HCT116 (cell line): ENCODE results near the gene TMEM240. TPM values are rescaled to one million over a fixed set of nuclear protein-coding genes. Genes with fewer than 3 reads are reported as not detected.
"Not testable (repeated sequence)": the region's sequence is repeated elsewhere in the genome, so short reads cannot be mapped to it uniquely, and the experiment has no call there.

Experiments
- ATAC-seq: fragments of 200-7000 bp; cut with Tn5 transposase; 2 replicates; pipeline ENCODE4 v1.9.1; 2020; ENCODE audit warnings: mild to moderate bottlenecking, moderate library complexity
- BruUV-seq: library from RNA; stranded (reverse); fragments of 400-500 nt; replicated peaks from 2 replicates; lab custom pipeline; 2021; lab: Mats Ljungman, UMichigan
- CTCF ChIA-PET: fragments of 300-600 bp; sonication (Branson Sonifier 250); formaldehyde crosslinking; loops from one replicate; lab custom pipeline; 2021; ENCODE audit warnings: antibody characterized with exemption; lab: Charles Lee
- POLR2A ChIA-PET: fragments of 300-600, 350-600 bp; sonication (Branson Sonifier 250); formaldehyde crosslinking; loops from one replicate; lab custom pipeline; 2021; ENCODE audit warnings: antibody characterized with exemption; lab: Charles Lee
- RAD21 ChIA-PET, 2 experiments: fragments of 300-600 bp; sonication (Branson Sonifier 250); formaldehyde crosslinking; loops; one replicate each; lab custom pipeline; 2023; ENCODE audit warnings: low total read pairs in 2 of 2; ENCODE audit not compliant: uncharacterized antibody in 2 of 2, unreplicated experiment in 2 of 2, low non-redundant PET in 1 of 2; lab: Charles Lee
- DNase-seq: peaks from one replicate; pipeline ENCODE4 v3.0.0-alpha.2; 2010; ENCODE audit warnings: low read depth, low spot score
- H2AFZ ChIP-seq: fragments of 200-600 bp; shearing (Covaris generic), sonication (generic); 2 replicates; pipeline ENCODE4 v1.6.1; 2017; ENCODE audit warnings: low read depth, mixed run types, mixed read lengths, antibody characterized with exemption, low read length; ENCODE audit not compliant: poor library complexity, severe bottlenecking
- H3K27ac ChIP-seq: 2 replicates; pipeline ENCODE4 v1.5.1; 2012; ENCODE audit warnings: low read depth, low read length
- H3K27me3 ChIP-seq: fragments of 200-600 bp; sonication (generic); 2 replicates; pipeline ENCODE4 v1.6.1; 2016; ENCODE audit warnings: mixed run types, low read length, mixed read lengths; ENCODE audit not compliant: insufficient read depth
- H3K36me3 ChIP-seq, 2 experiments: fragments of 200-500 bp in 1 of 2; fragments of 200-600 bp in 1 of 2; sonication (Bioruptor generic) in 1 of 2; sonication (generic) in 1 of 2; 2 replicates each; pipeline versions ENCODE4 v1.5.1 to v1.6.1; 2014 to 2016; ENCODE audit warnings: low read length in 2 of 2, inconsistent platforms in 1 of 2, mixed read lengths in 1 of 2, mixed run types in 1 of 2; ENCODE audit not compliant: insufficient read depth in 2 of 2, control insufficient read depth in 1 of 2
- H3K4me1 ChIP-seq, 2 experiments: fragments of 200-600 bp in 1 of 2; sonication (generic) in 1 of 2; 2 replicates each; pipeline versions ENCODE4 v1.5.1 to v1.6.1; 2012 to 2017; ENCODE audit warnings: low read length in 2 of 2, inconsistent platforms in 1 of 2, mild to moderate bottlenecking in 1 of 2, mixed read lengths in 1 of 2, mixed run types in 1 of 2, moderate library complexity in 1 of 2; ENCODE audit not compliant: insufficient read depth in 2 of 2, control insufficient read depth in 1 of 2
- H3K4me2 ChIP-seq: fragments of 200-600 bp; sonication (generic); 2 replicates; pipeline ENCODE4 v1.6.1; 2017; ENCODE audit warnings: mixed run types, low read length, mixed read lengths
- H3K4me3 ChIP-seq, 2 experiments: fragments of 200-600 bp in 1 of 2; sonication (generic) in 1 of 2; replicated peaks in 1 of 2; 2 replicates each; pipeline ENCODE4 v1.5.1; 2011 to 2016; ENCODE audit warnings: low read length in 2 of 2, control low read depth in 1 of 2, low read depth in 1 of 2, mild to moderate bottlenecking in 1 of 2, mixed read lengths in 1 of 2, mixed run types in 1 of 2
- H3K79me2 ChIP-seq: fragments of 200-600 bp; sonication (generic); 2 replicates; pipeline ENCODE4 v1.6.1; 2017; ENCODE audit warnings: mild to moderate bottlenecking, mixed run types, low read length, moderate library complexity, mixed read lengths; ENCODE audit not compliant: insufficient read depth
- H3K9ac ChIP-seq: fragments of 200-600 bp; sonication (generic); 2 replicates; pipeline ENCODE4 v1.6.1; 2016; ENCODE audit warnings: low read length, mixed read lengths
- H3K9me2 ChIP-seq: fragments of 200-600 bp; sonication (generic), shearing (Covaris generic); 2 replicates; pipeline ENCODE4 v1.6.1; 2017; ENCODE audit warnings: mixed run types, mild to moderate bottlenecking, moderate library complexity; ENCODE audit not compliant: insufficient read depth
- H3K9me3 ChIP-seq, 2 experiments: fragments of 200-500 bp in 1 of 2; fragments of 200-600 bp in 1 of 2; sonication (Bioruptor generic) in 1 of 2; sonication (generic) in 1 of 2; 2 replicates each; pipeline ENCODE4 v1.6.1; 2014 to 2017; ENCODE audit warnings: low read length in 2 of 2, mixed read lengths in 2 of 2, inconsistent platforms in 1 of 2, low read depth in 1 of 2, mild to moderate bottlenecking in 1 of 2, mixed run types in 1 of 2, moderate library complexity in 1 of 2; ENCODE audit not compliant: control insufficient read depth in 1 of 2, insufficient read depth in 1 of 2
- H4K20me1 ChIP-seq: fragments of 200-600 bp; sonication (generic), shearing (Covaris generic); 2 replicates; pipeline ENCODE4 v1.6.1; 2017; ENCODE audit warnings: mixed run types, mild to moderate bottlenecking, moderate library complexity; ENCODE audit not compliant: insufficient read depth
- ELF1 ChIP-seq: IDR thresholded peaks from 2 replicates; pipeline ENCODE4 v1.6.1; 2012; ENCODE audit warnings: low read depth, borderline replicate concordance
- EZH2 ChIP-seq: fragments of 200-600 bp; sonication (generic); IDR thresholded peaks from 2 replicates; pipeline ENCODE4 v1.6.1; 2017; ENCODE audit warnings: antibody characterized with exemption, mixed run types
- MAX ChIP-seq: IDR thresholded peaks from 2 replicates; pipeline ENCODE4 v1.6.1; 2012
- POLR2AphosphoS5 ChIP-seq: IDR thresholded peaks from 2 replicates; pipeline ENCODE4 v1.6.1; 2011; ENCODE audit warnings: mild to moderate bottlenecking, low read depth, low read length, moderate library complexity
- REST ChIP-seq: IDR thresholded peaks from 2 replicates; pipeline ENCODE4 v1.6.1; 2012; ENCODE audit warnings: low read depth
- SIN3A ChIP-seq: IDR thresholded peaks from 2 replicates; pipeline ENCODE4 v1.6.1; 2012; ENCODE audit warnings: low read depth
- TCF7L2 ChIP-seq: IDR thresholded peaks from 2 replicates; pipeline ENCODE4 v1.7.0; 2011; ENCODE audit warnings: borderline replicate concordance, inconsistent platforms; ENCODE audit not compliant: insufficient read depth, insufficient read length; ENCODE audit errors: extremely low read depth
- intact Hi-C: fragments of 100-400 bp; cut with micrococcal nuclease; formaldehyde crosslinking; loops from 2 replicates; pipeline ENCODE4 v1.10.0; 2022
- total RNA-seq: library from RNA; stranded (reverse); gene quantifications from one replicate; pipeline ENCODE4 v1.2.1, GENCODE V29; 2021; ENCODE audit not compliant: unreplicated experiment
- TF ChIP-seq, protein P1 (sequence below): IDR thresholded peaks from 2 replicates; pipeline ENCODE4 v1.6.1; 2012
- TF ChIP-seq, protein P2 (sequence below): IDR thresholded peaks from 2 replicates; pipeline ENCODE4 v1.6.1; 2011; ENCODE audit warnings: mild to moderate bottlenecking, low read length, moderate library complexity; ENCODE audit not compliant: insufficient replicate concordance; ENCODE audit errors: extremely low read depth

Gene TMEM240
- total RNA-seq, 1 experiment from 2014 or later = 2.3 TPM

DNA sequence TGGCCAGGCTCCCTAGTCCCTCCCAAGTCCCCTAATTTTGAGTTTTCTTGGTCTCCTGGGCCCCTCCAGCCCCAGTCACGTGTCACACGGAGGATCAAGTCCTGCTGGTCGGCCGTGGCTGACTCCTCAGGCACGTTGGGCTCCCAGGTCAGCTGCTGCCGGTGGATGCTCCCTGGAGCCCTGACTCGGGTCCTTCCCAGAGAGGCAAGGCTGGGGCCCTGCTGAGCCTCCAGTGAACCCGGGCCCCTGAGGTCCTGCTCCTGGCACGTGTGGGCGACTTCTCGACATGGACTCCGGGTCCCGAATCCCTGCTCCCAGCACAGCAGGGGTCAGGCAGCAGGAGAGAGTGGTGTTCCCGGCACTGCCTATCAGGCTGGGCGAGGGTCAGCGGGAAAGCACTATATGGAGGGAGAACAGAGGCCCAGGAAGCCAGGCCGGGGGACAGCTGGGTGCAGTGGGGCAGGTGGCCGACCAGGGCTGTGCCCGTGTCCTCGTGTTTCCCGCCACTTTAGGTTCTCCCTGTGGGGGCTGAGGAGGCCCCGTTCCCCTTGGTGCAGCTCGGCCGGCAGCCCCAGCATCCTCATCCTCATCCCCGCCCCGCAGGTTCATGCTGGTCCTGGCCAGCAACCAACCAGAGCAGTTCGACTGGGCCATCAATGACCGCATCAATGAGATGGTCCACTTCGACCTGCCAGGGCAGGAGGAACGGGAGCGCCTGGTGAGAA lies 13.2 kb downstream of the TMEM240 start:
- no peaks in the 10 kb centered on the region for H3K4me1 ChIP-seq
- H2AFZ ChIP-seq = no peak overlapping the region
- ATAC-seq (no peak), DNase-seq (no peak)
- H4K20me1 ChIP-seq = no peaks in the 10 kb centered on the region
- H3K79me2 ChIP-seq = no peaks in the 10 kb centered on the region
- H3K9me2 ChIP-seq = no peaks in the 10 kb centered on the region
- RAD21 ChIA-PET = no interaction called here
- CTCF ChIA-PET = no interaction called here
- intact Hi-C loops = no loop called here
- POLR2A ChIA-PET = no interaction called here
- no peaks in the 10 kb centered on the region for H3K27me3 ChIP-seq
- no TSS peak for BruUV-seq
- H3K9me3 ChIP-seq = no peaks in the 10 kb centered on the region; a peak in 1 of 4 replicates
- H3K36me3 ChIP-seq = peaks cover 6 to 39% of the 10 kb centered on the region in 2 experiments; a peak in 3 of 4 replicates
- H3K27ac ChIP-seq = no peak overlapping the region
- no peak overlapping the region for H3K4me3 ChIP-seq
- TF ChIP-seq MAX (no peak), TCF7L2 (no peak), SIN3A (no peak), REST (no peak), POLR2AphosphoS5 (no peak), ELF1 (no peak), EZH2 (no peak)
- TF ChIP-seq, protein P1, sequence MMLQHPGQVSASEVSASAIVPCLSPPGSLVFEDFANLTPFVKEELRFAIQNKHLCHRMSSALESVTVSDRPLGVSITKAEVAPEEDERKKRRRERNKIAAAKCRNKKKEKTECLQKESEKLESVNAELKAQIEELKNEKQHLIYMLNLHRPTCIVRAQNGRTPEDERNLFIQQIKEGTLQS = no peak
- TF ChIP-seq, protein P2, sequence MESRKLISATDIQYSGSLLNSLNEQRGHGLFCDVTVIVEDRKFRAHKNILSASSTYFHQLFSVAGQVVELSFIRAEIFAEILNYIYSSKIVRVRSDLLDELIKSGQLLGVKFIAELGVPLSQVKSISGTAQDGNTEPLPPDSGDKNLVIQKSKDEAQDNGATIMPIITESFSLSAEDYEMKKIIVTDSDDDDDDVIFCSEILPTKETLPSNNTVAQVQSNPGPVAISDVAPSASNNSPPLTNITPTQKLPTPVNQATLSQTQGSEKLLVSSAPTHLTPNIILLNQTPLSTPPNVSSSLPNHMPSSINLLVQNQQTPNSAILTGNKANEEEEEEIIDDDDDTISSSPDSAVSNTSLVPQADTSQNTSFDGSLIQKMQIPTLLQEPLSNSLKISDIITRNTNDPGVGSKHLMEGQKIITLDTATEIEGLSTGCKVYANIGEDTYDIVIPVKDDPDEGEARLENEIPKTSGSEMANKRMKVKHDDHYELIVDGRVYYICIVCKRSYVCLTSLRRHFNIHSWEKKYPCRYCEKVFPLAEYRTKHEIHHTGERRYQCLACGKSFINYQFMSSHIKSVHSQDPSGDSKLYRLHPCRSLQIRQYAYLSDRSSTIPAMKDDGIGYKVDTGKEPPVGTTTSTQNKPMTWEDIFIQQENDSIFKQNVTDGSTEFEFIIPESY = no peak
- TF ChIP-seq, all 23 proteins: peak for 0
- no peak overlapping the region for H3K9ac ChIP-seq
- no peak overlapping the region for H3K4me2 ChIP-seq

GRCh38 chr1:1526476-1526875 lies 13.9 kb downstream of the TMEM240 start:
- H2AFZ ChIP-seq, H4K20me1 ChIP-seq, H3K4me2 ChIP-seq, intact Hi-C loops, H3K27me3 ChIP-seq, H3K9ac ChIP-seq, CTCF ChIA-PET, H3K4me1 ChIP-seq, RAD21 ChIA-PET, H3K9me3 ChIP-seq, BruUV-seq, POLR2A ChIA-PET, H3K79me2 ChIP-seq, DNase-seq, H3K4me3 ChIP-seq, ATAC-seq, H3K27ac ChIP-seq, H3K9me2 ChIP-seq: not testable (repeated sequence)
- peaks cover 6 to 39% of the 10 kb centered on the region in 2 experiments; a peak in 3 of 4 replicates for H3K36me3 ChIP-seq
